HG02884 (cell line): ENCODE results near the gene CACNA1E.

Source experiments
- ATAC-seq: cut with Tn5 transposase; IDR thresholded peaks from one replicate; pipeline ENCODE4 v1.9.1; 2021; ENCODE audit warnings: mild to moderate bottlenecking, moderate library complexity; ENCODE audit not compliant: unreplicated experiment

Gene CACNA1E

DNA sequence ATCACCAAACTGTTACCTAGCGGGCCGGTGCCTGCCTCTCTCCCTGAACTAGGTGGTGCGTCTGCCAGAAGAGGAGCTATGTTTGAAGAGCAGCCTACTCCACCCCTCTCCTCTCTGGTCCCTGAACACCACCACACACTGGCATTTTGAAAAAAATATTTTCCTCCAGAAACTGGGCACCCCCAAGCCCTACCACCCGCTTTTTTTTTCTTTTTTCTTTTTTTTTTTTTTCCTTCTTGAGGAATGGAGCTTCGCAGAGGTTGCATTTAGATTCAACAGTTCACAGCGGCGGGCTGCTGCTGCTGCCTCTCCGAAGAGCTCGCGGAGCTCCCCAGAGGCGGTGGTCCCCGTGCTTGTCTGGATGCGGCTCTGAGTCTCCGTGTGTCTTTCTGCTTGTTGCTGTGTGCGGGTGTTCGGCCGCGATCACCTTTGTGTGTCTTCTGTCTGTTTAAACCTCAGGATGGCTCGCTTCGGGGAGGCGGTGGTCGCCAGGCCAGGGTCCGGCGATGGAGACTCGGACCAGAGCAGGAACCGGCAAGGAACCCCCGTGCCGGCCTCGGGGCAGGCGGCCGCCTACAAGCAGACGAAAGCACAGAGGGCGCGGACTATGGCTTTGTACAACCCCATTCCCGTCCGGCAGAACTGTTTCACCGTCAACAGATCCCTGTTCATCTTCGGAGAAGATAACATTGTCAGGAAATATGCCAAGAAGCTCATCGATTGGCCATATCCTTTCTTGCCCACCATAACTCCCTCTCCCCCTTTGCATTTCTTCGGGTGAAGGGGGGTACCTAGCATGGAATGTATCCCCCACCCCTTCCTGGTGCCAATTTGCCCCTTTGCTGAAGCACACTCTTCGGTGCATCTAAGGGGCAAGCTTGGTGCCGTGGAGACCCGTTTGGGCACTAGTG, at the start of gene CACNA1E:
TSS of gene CACNA1E (plus strand) at position 233 of the 911 bp plus-strand sequence. CDS start at position 461, 228 bp downstream.
- no peak for ATAC-seq

GRCh38 chr1:181433931-181434330, 49.4 kb upstream of the CACNA1E start:
- ATAC-seq, result no peak

GRCh38 chr1:181438013-181438412, 45.3 kb upstream of the CACNA1E start:
- peak; percentile 86 for ATAC-seq

- ATAC-seq, result no peak
Measured at GRCh38 chr1:181440510-181440909, 42.8 kb upstream of the CACNA1E start.

GRCh38 chr1:181442181-181442525, 41.2 kb upstream of the CACNA1E start:
- ATAC-seq, result no peak

- peak; percentile 50 for ATAC-seq
Measured at GRCh38 chr1:181443231-181443853, 40.0 kb upstream of the CACNA1E start.

- ATAC-seq, result no peak
Measured at GRCh38 chr1:181445436-181445835, 37.9 kb upstream of the CACNA1E start.

- ATAC-seq, result no peak
Measured at GRCh38 chr1:181448461-181448860, 34.9 kb upstream of the CACNA1E start.

- no peak for ATAC-seq
Measured at GRCh38 chr1:181451661-181452230, 31.6 kb upstream of the CACNA1E start.

- no peak for ATAC-seq
Measured at GRCh38 chr1:181452746-181453145, 30.6 kb upstream of the CACNA1E start.

- no peak for ATAC-seq
Measured at GRCh38 chr1:181453541-181454201, 29.6 kb upstream of the CACNA1E start.

GRCh38 chr1:181456551-181456950, 26.8 kb upstream of the CACNA1E start:
- no peak for ATAC-seq

DNA sequence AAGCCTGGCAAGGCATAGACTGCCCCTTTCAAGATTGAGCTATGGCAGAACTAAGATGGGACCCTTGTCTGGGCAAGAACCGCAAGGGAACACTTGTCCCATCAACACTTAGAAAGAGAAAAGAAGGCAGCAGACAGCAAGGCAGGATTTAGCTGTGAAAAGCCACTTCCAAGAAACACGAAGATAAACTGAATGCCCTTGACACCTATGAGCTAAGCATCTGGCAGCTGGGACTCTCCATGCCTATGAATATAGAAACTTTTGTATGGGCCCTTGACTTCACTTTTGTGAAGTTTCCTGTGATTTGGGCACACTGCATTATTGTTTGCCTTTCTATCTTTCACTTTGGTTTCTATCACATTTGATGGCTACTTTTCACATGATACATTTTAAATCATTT, 24.9 kb upstream of the CACNA1E start:
- ATAC-seq, result no peak

DNA sequence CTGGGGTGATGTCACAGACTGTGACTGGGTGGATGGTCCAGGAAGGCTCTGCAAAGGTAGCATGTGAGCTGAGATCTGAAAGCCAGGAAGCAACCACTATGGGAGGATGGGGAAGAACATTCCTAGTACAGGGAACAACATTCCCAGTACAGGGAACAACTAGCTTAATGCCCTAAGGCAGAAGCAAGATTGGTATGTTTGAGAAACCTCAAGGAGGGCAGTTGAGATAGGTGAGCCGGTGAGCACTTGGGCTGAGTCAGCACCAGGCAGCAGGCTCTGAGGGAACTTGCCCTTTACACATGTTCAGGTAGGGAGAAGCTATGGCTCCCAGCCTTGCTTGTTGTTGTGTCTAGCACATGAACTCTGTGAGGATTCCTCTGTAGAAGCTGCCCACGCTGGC, 24.2 kb upstream of the CACNA1E start:
- ATAC-seq, result no peak

DNA sequence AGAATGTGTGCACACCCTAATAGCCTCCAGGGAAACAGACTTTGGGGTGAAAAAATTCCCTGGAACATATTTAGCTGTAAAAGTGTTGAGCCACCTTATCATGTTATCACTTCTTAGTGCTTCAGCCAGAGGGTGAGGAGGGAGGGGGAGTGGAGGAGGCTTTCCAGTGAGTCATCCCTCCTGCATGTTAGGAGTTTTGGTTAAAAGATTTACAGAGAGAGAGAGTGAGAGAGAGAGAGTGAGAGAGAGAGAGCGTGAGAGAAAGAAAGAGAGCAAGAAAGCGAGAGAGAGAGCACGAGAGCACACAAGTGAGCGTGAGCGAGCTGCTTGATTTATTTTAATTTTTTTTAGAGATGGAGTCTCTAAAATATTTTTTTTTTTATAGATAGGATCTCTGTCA, 13.5 kb upstream of the CACNA1E start:
- no peak for ATAC-seq

DNA sequence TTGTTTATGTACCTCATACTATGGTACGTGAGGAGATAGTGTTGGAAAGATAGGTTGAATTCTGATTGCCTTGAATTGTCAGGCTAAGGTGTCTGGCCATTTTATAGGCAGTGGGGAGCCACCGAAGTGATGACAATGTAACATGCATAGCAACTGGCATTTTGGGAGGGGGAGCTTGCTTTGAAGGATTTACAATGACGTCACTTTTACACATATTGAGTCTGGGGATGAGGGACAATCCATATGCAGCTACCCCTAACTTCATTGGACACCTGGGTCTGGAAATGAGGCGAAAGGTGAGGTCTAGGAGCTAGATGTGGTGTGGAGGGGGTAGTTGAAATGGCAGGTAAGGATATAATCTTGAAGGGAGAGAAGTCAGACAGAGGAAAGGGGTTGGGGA, 7.7 kb upstream of the CACNA1E start:
- no peak for ATAC-seq

GRCh38 chr1:181476581-181476980, 6.7 kb upstream of the CACNA1E start:
- no peak for ATAC-seq

GRCh38 chr1:181478306-181478705, 5.0 kb upstream of the CACNA1E start:
- no peak for ATAC-seq

DNA sequence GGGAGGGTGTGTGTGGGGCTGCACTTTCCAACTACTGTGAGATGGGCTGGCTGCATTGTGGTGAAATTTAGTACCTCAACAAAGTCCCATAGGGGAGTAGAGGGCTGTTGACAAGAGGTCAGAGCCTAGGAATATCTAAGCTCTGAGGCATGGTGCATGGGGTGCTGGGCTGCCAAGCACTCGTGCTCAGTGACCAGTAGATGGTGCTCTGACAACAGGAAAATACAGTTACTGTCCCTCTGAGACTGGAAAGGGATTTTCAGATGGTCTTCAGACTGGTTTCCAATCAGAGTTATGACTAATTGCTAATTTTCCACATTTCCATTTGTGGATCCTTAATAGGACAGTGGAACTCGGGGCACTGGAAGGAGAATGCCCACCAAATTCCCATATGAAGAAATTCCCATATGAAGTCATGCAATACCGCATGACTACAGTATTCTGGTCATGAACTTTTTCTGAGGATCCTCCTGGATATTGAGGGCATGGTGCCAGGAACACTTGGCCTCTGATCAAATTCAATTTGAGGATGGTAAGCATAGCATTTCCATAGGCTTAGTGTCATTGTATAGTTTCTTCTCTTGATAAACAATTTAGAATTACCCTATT, 4.1 kb upstream of the CACNA1E start:
- no peak for ATAC-seq

GRCh38 chr1:181482001-181482430, 1.3 kb upstream of the CACNA1E start:
- ATAC-seq, result no peak
